ENCODE data around the gene KRT9. TPM values are rescaled to one million over a fixed set of nuclear protein-coding genes. Genes with fewer than 3 reads are reported as not detected.

Gene KRT9
- total and polyA plus RNA-seq, 10 of the 15 experiments (the other 5 are each of a cell fraction or from before 2014, with no cell fraction given) = not detected

GRCh38 chr17:41602524-41602923 lies 30.7 kb upstream of the KRT9 start:
- DNase-seq (ENCODE audit: low read depth, low spot score) = no peak
- BruUV-seq (replicated peaks) = no TSS peak
- POLR2A ChIA-PET = no interaction called here
- Histone ChIP-seq H3K27me3 (replicated peaks in 1 of 2; ENCODE audit: control insufficient read depth in 2 of 2, insufficient read depth in 2 of 2, low read length in 1 of 2) (no peaks in the 10 kb centered on the region; a peak in 1 of 4 replicates), H3K9ac (ENCODE audit: control insufficient read depth, insufficient read depth, low read length) (no peak overlapping the region), H2AFZ (ENCODE audit: control insufficient read depth, low read depth, low read length) (no peak overlapping the region), H3K4me3 (no peak overlapping the region), H4K20me1 (ENCODE audit: control insufficient read depth, insufficient read depth) (no peaks in the 10 kb centered on the region), H3K9me3 (replicated peaks; ENCODE audit: control insufficient read depth, insufficient read depth, low read length) (peaks cover 3% of the 10 kb centered on the region; the same call in 2 of the 3 replicates), H3K4me1 (ENCODE audit: control insufficient read depth, insufficient read depth, low read length) (no peaks in the 10 kb centered on the region), H3K79me2 (ENCODE audit: control insufficient read depth, insufficient read depth, low read length) (no peaks in the 10 kb centered on the region), H3K27ac (ENCODE audit: control insufficient read depth, insufficient read depth) (no peak overlapping the region), H3K4me2 (ENCODE audit: control insufficient read depth, insufficient read depth) (no peak overlapping the region), H3K36me3 (ENCODE audit: control insufficient read depth in 2 of 2, insufficient read depth in 2 of 2, low read length in 1 of 2) (no peaks in the 10 kb centered on the region)
- SMC1A ChIA-PET (ENCODE audit: uncharacterized antibody, unreplicated experiment) = interaction anchor here (1.1 kb wide), 1 partner anchor 11 kb away, joined by 3 read pairs; no protein-coding TSS in a partner anchor
- RAD21 ChIA-PET (ENCODE audit: unreplicated experiment) = no interaction called here
- in situ Hi-C loops (cut with MboI) (no loop called here), intact Hi-C loops (cut with micrococcal nuclease; ENCODE audit: unreplicated experiment) (no loop called here)
- CTCF ChIA-PET = no interaction called here
- WGBS (ENCODE audit: insufficient coverage, insufficient replicate concordance, low lambda C conversion rate, missing lambda C conversion rate) = 17% methylated on average over 2 of the region's 2 CpGs
- FAIRE-seq = no peak
- no peak for ATAC-seq
- TF ChIP-seq RCOR1 (conservative IDR thresholded peaks at IDR 0.05; ENCODE audit: low read depth, low read length) = no peak
- no peak for TF ChIP-seq SUPT20H (IDR thresholded peaks at IDR 0.05; ENCODE audit: borderline replicate concordance, control insufficient read depth, low read depth, low read length)
- no peak for TF ChIP-seq EGR1 (IDR thresholded peaks at IDR 0.05; ENCODE audit: borderline replicate concordance in 1 of 2, low read depth in 2 of 2, low read length in 2 of 2)
- TF ChIP-seq NFXL1 (IDR thresholded peaks at IDR 0.05; ENCODE audit: borderline replicate concordance) = no peak
- no peak for TF ChIP-seq POLR2A (IDR thresholded peaks at IDR 0.05; ENCODE audit: low read depth, low read length)
- no peak for TF ChIP-seq BMI1 (IDR thresholded peaks at IDR 0.05; ENCODE audit: borderline replicate concordance)
- TF ChIP-seq SRF (IDR thresholded peaks at IDR 0.05; ENCODE audit: low read depth in 2 of 2, low read length in 2 of 2) = no peak
- no peak for TF ChIP-seq HSF1 (IDR thresholded peaks at IDR 0.05; ENCODE audit: low read depth, low read length)
- no peak for TF ChIP-seq KAT2A (conservative IDR thresholded peaks at IDR 0.05; ENCODE audit: control insufficient read depth, low read depth, low read length)
- no peak for TF ChIP-seq MAX (IDR thresholded peaks at IDR 0.05; ENCODE audit: low read depth, low read length)
- TF ChIP-seq NRF1 (conservative IDR thresholded peaks at IDR 0.05; ENCODE audit: low read depth, low read length) = no peak
- TF ChIP-seq HDAC6 (IDR thresholded peaks at IDR 0.05; ENCODE audit: unreplicated experiment) = no peak
- TF ChIP-seq PML (IDR thresholded peaks at IDR 0.05; ENCODE audit: low read length) = no peak
- no peak for TF ChIP-seq FOS (IDR thresholded peaks at IDR 0.05; ENCODE audit: borderline replicate concordance, extremely low read depth, insufficient read length)
- no peak for TF ChIP-seq BRCA1 (IDR thresholded peaks at IDR 0.05; ENCODE audit: low read depth, low read length)
- TF ChIP-seq CHD2 (IDR thresholded peaks at IDR 0.05; ENCODE audit: borderline replicate concordance, low read depth, low read length) = no peak
- TF ChIP-seq ZNF622 (IDR thresholded peaks at IDR 0.05) = no peak
- no peak for TF ChIP-seq SPI1 (IDR thresholded peaks at IDR 0.05; ENCODE audit: borderline replicate concordance, insufficient read depth, low read depth, low read length)
- no peak for TF ChIP-seq STAT1 (conservative IDR thresholded peaks at IDR 0.05)
- no peak for TF ChIP-seq RUNX3 (IDR thresholded peaks at IDR 0.05; ENCODE audit: low read length)
